B cell (primary cell): ENCODE measurements around the gene NPL. TPM values are rescaled to one million over a fixed set of nuclear protein-coding genes. Genes with fewer than 3 reads are reported as not detected.
A peak's percentile ranks its signal among the peaks of the same experiment; 100 is the strongest.

Experiments
- ATAC-seq: fragments of 200-7000 bp; cut with Tn5 transposase; one replicate; pipeline ENCODE4 v1.10.0; 2021; ENCODE audit warnings: low read depth, mild to moderate bottlenecking, moderate number of reproducible peaks, moderate library complexity
- CTCF ChIA-PET: fragments of 350-600 bp; sonication (Branson Sonifier 250); formaldehyde crosslinking; loops from one replicate; lab custom pipeline; 2021; ENCODE audit warnings: antibody characterized with exemption, inconsistent platforms; lab: Charles Lee
- POLR2A ChIA-PET: fragments of 350-600 bp; sonication (Branson Sonifier 250); formaldehyde crosslinking; loops from one replicate; lab custom pipeline; 2021; ENCODE audit warnings: antibody characterized with exemption; lab: Charles Lee
- DNase-seq: peaks from one replicate; pipeline ENCODE4 v3.0.0; 2013
- H2AFZ ChIP-seq: 2 replicates; pipeline ENCODE4 v1.6.1; 2012; ENCODE audit warnings: mild to moderate bottlenecking, low read depth, low read length; ENCODE audit not compliant: insufficient read depth, poor library complexity, severe bottlenecking
- H3K27ac ChIP-seq, 2 donors: 1 replicate in 1 of 2; 2 replicates in 1 of 2; pipeline ENCODE4 v1.5.1; 2012 to 2013; ENCODE audit warnings: low read length in 2 of 2, mild to moderate bottlenecking in 2 of 2, moderate library complexity in 1 of 2
- H3K27me3 ChIP-seq, 4 experiments: fragments of 200-600 bp in 1 of 4; sonication (generic) in 1 of 4; replicated peaks in 1 of 4; 1 replicate in 2 of 4; 2 replicates in 2 of 4; pipeline versions ENCODE4 v1.6.1 to v1.7.0; 2013 to 2016; ENCODE audit warnings: low read length in 3 of 4, mild to moderate bottlenecking in 2 of 4, mixed read lengths in 1 of 4, moderate library complexity in 1 of 4; ENCODE audit not compliant: insufficient read depth in 4 of 4, control insufficient read depth in 3 of 4; ENCODE audit errors: control extremely low read depth in 1 of 4
- H3K36me3 ChIP-seq, 2 experiments: replicated peaks in 1 of 2; 1 replicate in 1 of 2; 2 replicates in 1 of 2; pipeline versions ENCODE4 v1.6.1 to v1.7.1; 2013; ENCODE audit warnings: low read length in 1 of 2; ENCODE audit not compliant: insufficient read depth in 2 of 2, control insufficient read depth in 1 of 2; ENCODE audit errors: control extremely low read depth in 1 of 2, extremely low read depth in 1 of 2
- H3K4me1 ChIP-seq, 2 donors: fragments of 200-600 bp in 1 of 2; sonication (generic) in 1 of 2; 1 replicate in 1 of 2; 2 replicates in 1 of 2; pipeline versions ENCODE4 v1.5.1 to v1.6.1; 2013 to 2017; ENCODE audit warnings: low read length in 2 of 2; ENCODE audit not compliant: control insufficient read depth in 2 of 2, insufficient read depth in 2 of 2
- H3K4me2 ChIP-seq: replicated peaks from 2 replicates; pipeline ENCODE3; 2012; ENCODE audit warnings: mild to moderate bottlenecking, low read depth, low read length; ENCODE audit not compliant: poor library complexity, severe bottlenecking
- H3K4me3 ChIP-seq, 5 experiments: fragments of 200-600 bp in 1 of 5; sonication (generic) in 1 of 5; 1 replicate in 3 of 5; 2 replicates in 2 of 5; pipeline versions ENCODE4 v1.5.1 to v1.7.0; 2011 to 2016; ENCODE audit warnings: low read length in 4 of 5, mild to moderate bottlenecking in 4 of 5, low read depth in 2 of 5, control low read depth in 1 of 5, moderate library complexity in 1 of 5; ENCODE audit not compliant: insufficient read depth in 1 of 5; ENCODE audit errors: control extremely low read depth in 1 of 5, extremely low read depth in 1 of 5
- H3K79me2 ChIP-seq: fragments of 200-600 bp; sonication (generic); one replicate; pipeline ENCODE4 v1.6.0; 2016; ENCODE audit warnings: low read length; ENCODE audit not compliant: control insufficient read depth, insufficient read depth
- H3K9ac ChIP-seq: fragments of 200-600 bp; sonication (generic); 2 replicates; pipeline ENCODE4 v1.6.1; 2017; ENCODE audit warnings: mild to moderate bottlenecking, low read length, moderate library complexity
- H3K9me3 ChIP-seq, 3 donors: one replicate each; pipeline versions ENCODE4 v1.6.1 to v1.7.1; 2013; ENCODE audit warnings: low read length in 2 of 3; ENCODE audit not compliant: control insufficient read depth in 2 of 3, insufficient read depth in 1 of 3; ENCODE audit errors: control extremely low read depth in 1 of 3
- H4K20me1 ChIP-seq: 2 replicates; pipeline ENCODE4 v1.6.0; 2012; ENCODE audit warnings: mild to moderate bottlenecking, low read length; ENCODE audit not compliant: insufficient read depth, control insufficient read depth, poor library complexity, severe bottlenecking
- H3K27ac Mint-ChIP-seq: one replicate; pipeline ENCODE4 v1.8.0; 2021; ENCODE audit warnings: mixed read lengths
- H3K27me3 Mint-ChIP-seq: one replicate; pipeline ENCODE4 v1.8.0; 2021; ENCODE audit warnings: mixed read lengths
- H3K4me1 Mint-ChIP-seq: one replicate; pipeline ENCODE4 v1.8.0; 2021; ENCODE audit warnings: mixed read lengths
- H3K4me3 Mint-ChIP-seq: one replicate; pipeline ENCODE4 v1.8.0; 2021; ENCODE audit warnings: mixed read lengths
- H3K9me3 Mint-ChIP-seq: one replicate; pipeline ENCODE4 v1.8.0; 2022; ENCODE audit warnings: mixed read lengths; ENCODE audit not compliant: insufficient read depth
- EZH2 ChIP-seq: IDR thresholded peaks from 2 replicates; pipeline ENCODE4 v1.6.1; 2012; ENCODE audit warnings: borderline replicate concordance, low read depth, mild to moderate bottlenecking, moderate library complexity, low read length; ENCODE audit not compliant: insufficient read depth, poor library complexity, severe bottlenecking
- WGBS: methylation state at CpG from one replicate; pipeline ENCODE4 v1.1.5; 2013; ENCODE audit warnings: missing lambda C conversion rate; ENCODE audit not compliant: insufficient coverage; 5-methylcytosine and 5-hydroxymethylcytosine counted together
- intact Hi-C: fragments of 100-400 bp; cut with micrococcal nuclease; formaldehyde crosslinking; loops from one replicate; pipeline ENCODE4 v1.10.0; 2022
- polyA plus RNA-seq: library from polyadenylated mRNA; depleted of rRNA; stranded (reverse); fragments of >200 nt; gene quantifications from 2 replicates; pipeline ENCODE4 v1.2.3, GENCODE V29; 2012
- total RNA-seq, 2 donors: library from RNA; stranded (reverse); fragments of 120-200 nt in 1 of 2; gene quantifications; 1 replicate in 1 of 2; 2 replicates in 1 of 2; pipeline versions ENCODE4 v1.2.3 to v1.2.4, GENCODE V29; 2013 to 2022
- TF ChIP-seq, protein P1 (sequence below): fragments of 200-600 bp; IDR thresholded peaks from one replicate; pipeline ENCODE4 v1.8.0; 2022; ENCODE audit warnings: antibody characterized with exemption, mild to moderate bottlenecking

Gene NPL
- total and polyA plus RNA-seq, 2 donors (not counting 1 experiment from before 2014, with no cell fraction given): 3.4 to 5.9 TPM

DNA sequence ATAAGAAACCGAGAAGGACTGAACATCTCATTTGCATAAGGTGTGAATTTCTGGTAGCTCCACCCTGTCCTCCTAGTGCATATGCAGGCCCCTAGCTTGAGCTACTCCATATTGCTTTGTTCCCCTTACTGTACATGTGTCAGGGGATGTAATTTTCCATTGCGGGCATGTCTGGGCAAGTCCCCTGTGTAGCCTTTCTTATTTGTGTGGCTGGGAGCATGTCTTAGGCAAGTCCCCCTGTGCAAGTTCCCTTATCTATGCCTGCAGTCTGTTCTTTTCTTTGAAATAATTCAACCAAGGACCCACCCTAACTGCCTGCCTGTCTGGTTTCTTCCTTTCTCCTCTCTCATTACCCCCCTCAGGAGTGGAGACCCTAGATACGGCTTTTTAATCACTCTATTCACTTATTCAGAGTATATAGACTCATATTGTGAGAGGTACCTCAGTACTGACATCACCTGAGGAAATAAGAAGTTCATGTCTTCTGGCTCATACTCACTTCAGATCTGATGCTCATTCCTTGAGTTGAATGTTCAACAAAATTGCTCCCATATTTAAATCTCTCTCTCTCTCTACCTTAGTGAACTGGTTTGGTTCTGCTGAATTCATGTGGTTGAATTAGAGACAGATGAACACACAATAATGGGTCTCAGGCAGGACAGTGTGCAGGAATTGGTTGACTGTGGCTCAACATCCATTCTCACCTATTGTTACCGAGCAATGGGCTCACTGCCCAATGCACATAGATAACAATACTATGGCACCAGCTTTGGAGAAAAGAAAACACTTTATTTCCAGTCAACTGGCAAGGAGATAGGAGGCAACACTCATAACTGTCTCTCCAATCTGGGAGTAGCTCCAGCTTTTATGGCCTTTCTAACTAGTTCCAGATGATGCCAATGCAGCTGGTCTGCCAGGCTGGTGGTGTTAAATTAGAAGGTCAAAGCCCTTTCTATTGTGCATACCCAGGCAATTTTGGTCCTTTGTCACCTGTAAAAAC is 27.9 kb upstream of the NPL start:
- Mint-ChIP-seq H3K4me3 (no peak overlapping the region), H3K9me3 (peaks cover 5% of the 10 kb centered on the region), H3K27ac (no peak overlapping the region), H3K27me3 (peaks cover 7% of the 10 kb centered on the region), H3K4me1 (peaks cover 10% of the 10 kb centered on the region)
- H4K20me1 ChIP-seq: no peaks in the 10 kb centered on the region
- peaks cover 0 to 3% (median 3%) of the 10 kb centered on the region in 3 donors for H3K9me3 ChIP-seq
- H3K79me2 ChIP-seq: no peaks in the 10 kb centered on the region
- no peak for TF ChIP-seq EZH2
- TF ChIP-seq, protein P1, sequence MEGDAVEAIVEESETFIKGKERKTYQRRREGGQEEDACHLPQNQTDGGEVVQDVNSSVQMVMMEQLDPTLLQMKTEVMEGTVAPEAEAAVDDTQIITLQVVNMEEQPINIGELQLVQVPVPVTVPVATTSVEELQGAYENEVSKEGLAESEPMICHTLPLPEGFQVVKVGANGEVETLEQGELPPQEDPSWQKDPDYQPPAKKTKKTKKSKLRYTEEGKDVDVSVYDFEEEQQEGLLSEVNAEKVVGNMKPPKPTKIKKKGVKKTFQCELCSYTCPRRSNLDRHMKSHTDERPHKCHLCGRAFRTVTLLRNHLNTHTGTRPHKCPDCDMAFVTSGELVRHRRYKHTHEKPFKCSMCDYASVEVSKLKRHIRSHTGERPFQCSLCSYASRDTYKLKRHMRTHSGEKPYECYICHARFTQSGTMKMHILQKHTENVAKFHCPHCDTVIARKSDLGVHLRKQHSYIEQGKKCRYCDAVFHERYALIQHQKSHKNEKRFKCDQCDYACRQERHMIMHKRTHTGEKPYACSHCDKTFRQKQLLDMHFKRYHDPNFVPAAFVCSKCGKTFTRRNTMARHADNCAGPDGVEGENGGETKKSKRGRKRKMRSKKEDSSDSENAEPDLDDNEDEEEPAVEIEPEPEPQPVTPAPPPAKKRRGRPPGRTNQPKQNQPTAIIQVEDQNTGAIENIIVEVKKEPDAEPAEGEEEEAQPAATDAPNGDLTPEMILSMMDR: no peak
- intact Hi-C loops: no loop called here
- no peak for ATAC-seq
- H3K4me3 ChIP-seq: no peak overlapping the region
- H3K4me1 ChIP-seq: peaks cover 0 to 4% of the 10 kb centered on the region in 2 donors
- 64% methylated on average over 2 of the region's 4 CpGs for WGBS
- ChIA-PET POLR2A (no interaction called here), CTCF (interaction anchor here (0.8 kb wide), 1 partner anchor 161 kb away, joined by 3 read pairs; no protein-coding TSS in a partner anchor)
- H3K27me3 ChIP-seq: peaks cover 0 to 4% (median 0%) of the 10 kb centered on the region in 4 experiments
- no peak overlapping the region for H3K27ac ChIP-seq
- no peaks in the 10 kb centered on the region for H3K36me3 ChIP-seq
- no peak overlapping the region for H3K4me2 ChIP-seq
- no peak overlapping the region for H3K9ac ChIP-seq
- H2AFZ ChIP-seq: peak overlapping the region; percentile 19
- no peak for DNase-seq

DNA sequence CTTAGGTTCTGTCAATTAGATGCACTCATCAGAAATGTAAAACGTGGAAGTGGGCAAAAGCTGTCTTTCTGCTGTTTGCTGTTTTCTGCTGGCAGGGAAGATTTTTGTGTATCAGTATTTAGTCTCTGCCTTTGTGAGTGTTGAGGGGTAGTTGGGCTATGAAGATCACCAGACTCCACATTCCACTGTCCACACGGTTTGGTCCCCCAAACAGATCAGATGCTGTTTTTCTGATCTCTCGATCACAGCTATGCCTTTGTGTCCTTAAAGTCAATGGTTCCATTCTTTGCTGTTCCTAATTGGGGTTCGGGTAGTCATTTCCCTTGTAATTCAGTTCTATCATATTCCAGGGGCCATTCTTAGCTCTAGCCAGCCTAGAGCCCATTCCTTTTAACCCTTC is 27.0 kb upstream of the NPL start:
- peaks cover 5% of the 10 kb centered on the region for H3K9me3 Mint-ChIP-seq
- no peak overlapping the region for H3K4me3 Mint-ChIP-seq
- intact Hi-C loops: no loop called here
- Histone ChIP-seq H3K27me3 (peaks cover 0 to 4% (median 0%) of the 10 kb centered on the region in 4 experiments), H3K4me2 (no peak overlapping the region), H3K27ac (no peak overlapping the region), H2AFZ (no peak overlapping the region), H3K79me2 (no peaks in the 10 kb centered on the region), H3K9ac (no peak overlapping the region), H3K36me3 (no peaks in the 10 kb centered on the region), H3K4me1 (peaks cover 0 to 4% of the 10 kb centered on the region in 2 donors), H3K4me3 (no peak overlapping the region), H4K20me1 (no peaks in the 10 kb centered on the region), H3K9me3 (peaks cover 0 to 3% (median 3%) of the 10 kb centered on the region in 3 donors)
- TF ChIP-seq, protein P1: no peak
- no peak for TF ChIP-seq EZH2
- ATAC-seq (no peak), DNase-seq (no peak)
- CTCF ChIA-PET: no interaction called here
- POLR2A ChIA-PET: no interaction called here
- 95% methylated on average over 2 of the region's 4 CpGs for WGBS
- peaks cover 10% of the 10 kb centered on the region for H3K4me1 Mint-ChIP-seq
- peaks cover 7% of the 10 kb centered on the region for H3K27me3 Mint-ChIP-seq
- H3K27ac Mint-ChIP-seq: no peak overlapping the region
